ENCODE data around the gene CASTOR1.

CASTOR1 gene

GRCh38 chr22:30332994-30333706, 43.8 kb upstream of the CASTOR1 start:
- no peaks in the 10 kb centered on the region for H3K4me1 ChIP-seq (ENCODE audit: control insufficient read depth, insufficient read depth, low read length)
- no peak overlapping the region for H3K4me3 ChIP-seq (ENCODE audit: low read depth, low read length)
- no peak overlapping the region for H3K27ac ChIP-seq (ENCODE audit: extremely low read depth, low read depth, low read length)
- CTCF ChIA-PET = interaction anchor here (0.7 to 1.1 kb wide), 3 partner anchors 45 to 64 kb away, joined by 3 to 4 read pairs (median 4); no protein-coding TSS in a partner anchor
- H3K9me3 ChIP-seq (ENCODE audit: control insufficient read depth, insufficient read depth, low read depth, low read length) = no peaks in the 10 kb centered on the region
- H3K36me3 ChIP-seq (ENCODE audit: control insufficient read depth in 2 of 2, insufficient read depth in 1 of 2, low read length in 2 of 2) = peaks cover 48 to 84% of the 10 kb centered on the region in 2 experiments
- TF ChIP-seq SCRT2 (tag by site-specific recombination; IDR thresholded peaks at IDR 0.05) (peak; percentile 23; the same call in 1 of the 2 replicates), ZFP37 (tag by site-specific recombination; IDR thresholded peaks at IDR 0.05) (no peak)
- POLR2A ChIA-PET = interaction anchor here (0.5 to 2.2 kb wide), 2 partner anchors 23 to 251 kb away, joined by 4 to 11 read pairs; partner anchors contain the start of genes CCDC157 and SF3A1

GRCh38 chr22:30332551-30332950, 43.2 kb upstream of the CASTOR1 start:
- H3K36me3 ChIP-seq (ENCODE audit: control insufficient read depth in 2 of 2, insufficient read depth in 1 of 2, low read length in 2 of 2) = peaks cover 47 to 78% of the 10 kb centered on the region in 2 experiments
- no peak for TF ChIP-seq BCL6B (tag by site-specific recombination; IDR thresholded peaks at IDR 0.05)
- TF ChIP-seq ZNF76 (tag by site-specific recombination; IDR thresholded peaks at IDR 0.05; ENCODE audit: borderline replicate concordance, low read depth) = no peak
- TF ChIP-seq KLF10 (tag by site-specific recombination; IDR thresholded peaks at IDR 0.05) = no peak
- TF ChIP-seq ZNF335 (tag by site-specific recombination; conservative IDR thresholded peaks at IDR 0.05) = no peak
- no peak for TF ChIP-seq ZNF555 (tag by site-specific recombination; conservative IDR thresholded peaks at IDR 0.05)
- no peak for TF ChIP-seq ZNF423 (tag by site-specific recombination; IDR thresholded peaks at IDR 0.05)
- TF ChIP-seq AEBP2 (tag by site-specific recombination; IDR thresholded peaks at IDR 0.05; ENCODE audit: borderline replicate concordance) = no peak
- TF ChIP-seq ZNF146 (tag by site-specific recombination; IDR thresholded peaks at IDR 0.05) = no peak
- TF ChIP-seq ZNF677 (tag by site-specific recombination; IDR thresholded peaks at IDR 0.05) = no peak
- TF ChIP-seq ZNF175 (tag by site-specific recombination; IDR thresholded peaks at IDR 0.05) = no peak
- TF ChIP-seq PRDM4 (tag by site-specific recombination; IDR thresholded peaks at IDR 0.05) = no peak
- H3K27ac ChIP-seq (ENCODE audit: extremely low read depth, low read depth, low read length) = no peak overlapping the region
- no peaks in the 10 kb centered on the region for H3K9me3 ChIP-seq (ENCODE audit: control insufficient read depth, insufficient read depth, low read depth, low read length)
- ChIA-PET POLR2A (interaction anchor here (0.5 to 2.2 kb wide), 3 partner anchors 9 to 252 kb away, joined by 4 to 11 read pairs (median 4); partner anchors contain the start of genes CCDC157 and SF3A1), CTCF (interaction anchor here (0.7 to 1.1 kb wide), 5 partner anchors 9 to 64 kb away, joined by 3 to 4 read pairs (median 4); no protein-coding TSS in a partner anchor)
- H3K4me1 ChIP-seq (ENCODE audit: control insufficient read depth, insufficient read depth, low read length) = peaks cover 4% of the 10 kb centered on the region; the same call in 1 of the 2 replicates
- no peak overlapping the region for H3K4me3 ChIP-seq (ENCODE audit: low read depth, low read length)

- no peaks in the 10 kb centered on the region for H3K9me3 ChIP-seq (ENCODE audit: control insufficient read depth, insufficient read depth, low read depth, low read length)
- no peak overlapping the region for H3K27ac ChIP-seq (ENCODE audit: extremely low read depth, low read depth, low read length)
- ChIA-PET CTCF (interaction anchor here (0.6 to 6.6 kb wide), 15 partner anchors 9 to 252 kb away, joined by 3 to 60 read pairs (median 3); partner anchors contain the start of genes CASTOR1 and RNF215), POLR2A (interaction anchor here (0.6 to 2.6 kb wide), 6 partner anchors 13 to 95 kb away, joined by 3 to 40 read pairs (median 7); partner anchors contain the start of genes CASTOR1, CCDC157 and SF3A1)
- peaks cover 12 to 41% of the 10 kb centered on the region in 2 experiments for H3K36me3 ChIP-seq (ENCODE audit: control insufficient read depth in 2 of 2, insufficient read depth in 1 of 2, low read length in 2 of 2)
- H3K4me1 ChIP-seq (ENCODE audit: control insufficient read depth, insufficient read depth, low read length) = peaks cover 11% of the 10 kb centered on the region
- no peak overlapping the region for H3K4me3 ChIP-seq (ENCODE audit: low read depth, low read length)
- TF ChIP-seq ZSCAN4 (tag by site-specific recombination; IDR thresholded peaks at IDR 0.05) = no peak
- TF ChIP-seq ZNF148 (tag by site-specific recombination; IDR thresholded peaks at IDR 0.05; ENCODE audit: borderline replicate concordance) = no peak
Observed at GRCh38 chr22:30328466-30329049, 39.3 kb upstream of the CASTOR1 start.
